WI38 (cell line): ENCODE data around the gene RGS16.

Source experiments
- H3K4me3 ChIP-seq: 2 replicates; pipeline ENCODE4 v1.5.1; 2011; ENCODE audit warnings: low read depth, mild to moderate bottlenecking, control low read depth, low read length
- CTCF ChIP-seq: IDR thresholded peaks from 2 replicates; pipeline ENCODE4 v1.5.1; 2012; ENCODE audit warnings: low read depth, mild to moderate bottlenecking, control low read depth, low read length

RGS16 gene

GRCh38 chr1:182644886-182645285 is 40.7 kb upstream of the RGS16 start:
- H3K4me3 ChIP-seq = no peak overlapping the region
- no peak for TF ChIP-seq CTCF

- TF ChIP-seq CTCF = no peak
- H3K4me3 ChIP-seq = no peak overlapping the region
Observed at GRCh38 chr1:182643699-182644098, 39.5 kb upstream of the RGS16 start.

GRCh38 chr1:182642461-182642860 is 38.3 kb upstream of the RGS16 start:
- TF ChIP-seq CTCF = no peak
- H3K4me3 ChIP-seq = no peak overlapping the region

- TF ChIP-seq CTCF = no peak
- no peak overlapping the region for H3K4me3 ChIP-seq
Observed at GRCh38 chr1:182641561-182641960, 37.4 kb upstream of the RGS16 start.

GRCh38 chr1:182639330-182639729 is 35.1 kb upstream of the RGS16 start:
- no peak for TF ChIP-seq CTCF
- no peak overlapping the region for H3K4me3 ChIP-seq

- TF ChIP-seq CTCF = no peak
- no peak overlapping the region for H3K4me3 ChIP-seq
Observed at GRCh38 chr1:182637769-182638168, 33.6 kb upstream of the RGS16 start.

- no peak overlapping the region for H3K4me3 ChIP-seq
- TF ChIP-seq CTCF = no peak
Observed at GRCh38 chr1:182635871-182636270, 31.7 kb upstream of the RGS16 start.
